H1 (cell line): ENCODE data around the gene RRBP1. TPM values are rescaled to one million over a fixed set of nuclear protein-coding genes. Genes with fewer than 3 reads are reported as not detected.

ENCODE experiments used
- CTCF ChIA-PET: fragments of 300-600 bp; sonication (Branson Sonifier 250); formaldehyde crosslinking; loops from one replicate; lab custom pipeline; 2021; ENCODE audit not compliant: partially characterized antibody; lab: Charles Lee
- POLR2A ChIA-PET: fragments of 300-600 bp; sonication (Branson Sonifier 250); formaldehyde crosslinking; loops from one replicate; lab custom pipeline; 2021; ENCODE audit warnings: inconsistent platforms; ENCODE audit not compliant: partially characterized antibody; lab: Charles Lee
- DNase-seq, 2 experiments: peaks; one replicate each; pipeline versions ENCODE4 v3.0.0 to v3.0.0-alpha.2; 2010 to 2022; ENCODE audit warnings: low spot score in 2 of 2, low read depth in 1 of 2, mixed read lengths in 1 of 2
- FAIRE-seq: peaks from 2 replicates; lab custom pipeline; 2011; peaks lifted over from hg19 to GRCh38; lab: Jason Lieb, UNC
- H2AFZ ChIP-seq: 2 replicates; pipeline ENCODE4 v1.8.1; 2012; ENCODE audit warnings: low read length, inconsistent platforms
- H2AK5ac ChIP-seq: 2 replicates; pipeline ENCODE4 v1.6.1; 2013; ENCODE audit warnings: low read depth, low read length
- H2BK120ac ChIP-seq: replicated peaks from 2 replicates; pipeline ENCODE3; 2013; ENCODE audit warnings: low read depth, low read length, inconsistent platforms
- H2BK12ac ChIP-seq: 2 replicates; pipeline ENCODE4 v1.6.1; 2013; ENCODE audit warnings: low read depth, low read length
- H2BK15ac ChIP-seq: 2 replicates; pipeline ENCODE4 v1.6.1; 2013; ENCODE audit warnings: low read length
- H2BK20ac ChIP-seq: 2 replicates; pipeline ENCODE4 v1.6.1; 2013; ENCODE audit warnings: low read length
- H2BK5ac ChIP-seq: 2 replicates; pipeline ENCODE4 v1.6.1; 2013; ENCODE audit warnings: low read depth, low read length
- H3K14ac ChIP-seq: 2 replicates; pipeline ENCODE4 v1.6.1; 2013; ENCODE audit warnings: inconsistent platforms; ENCODE audit not compliant: insufficient read length
- H3K18ac ChIP-seq: 2 replicates; pipeline ENCODE4 v1.6.1; 2013; ENCODE audit warnings: low read length; ENCODE audit errors: extremely low read depth
- H3K23ac ChIP-seq: 2 replicates; pipeline ENCODE4 v1.6.1; 2013; ENCODE audit warnings: inconsistent platforms; ENCODE audit not compliant: insufficient read length
- H3K23me2 ChIP-seq: 2 replicates; pipeline ENCODE4 v1.6.1; 2013; ENCODE audit warnings: low read depth, low read length
- H3K27ac ChIP-seq: 2 replicates; pipeline ENCODE4 v1.6.1; 2011; ENCODE audit warnings: low read depth, low read length, inconsistent platforms
- H3K27me3 ChIP-seq, 4 experiments: replicated peaks in 1 of 4; 1 replicate in 1 of 4; 2 replicates in 3 of 4; pipeline versions ENCODE4 v1.6.1 to v1.8.1; 2011 to 2013; ENCODE audit warnings: low read length in 3 of 4, mild to moderate bottlenecking in 3 of 4, inconsistent platforms in 2 of 4, mixed read lengths in 2 of 4, moderate library complexity in 1 of 4; ENCODE audit not compliant: control insufficient read depth in 3 of 4, insufficient read depth in 3 of 4; ENCODE audit errors: extremely low read depth in 1 of 4
- H3K36me3 ChIP-seq, 4 experiments: 2 replicates each; pipeline versions ENCODE4 v1.6.1 to v1.8.1; 2011 to 2013; ENCODE audit warnings: mild to moderate bottlenecking in 4 of 4, low read length in 3 of 4, moderate library complexity in 2 of 4, control low read depth in 1 of 4, inconsistent platforms in 1 of 4; ENCODE audit not compliant: insufficient read depth in 4 of 4, control insufficient read depth in 2 of 4
- H3K4ac ChIP-seq: replicated peaks from 2 replicates; pipeline ENCODE3; 2013; ENCODE audit warnings: low read length, low read depth, mixed read lengths, inconsistent platforms; ENCODE audit not compliant: insufficient read length
- H3K4me1 ChIP-seq, 4 experiments: replicated peaks in 1 of 4; 1 replicate in 1 of 4; 2 replicates in 3 of 4; pipeline versions ENCODE4 v1.6.1 to v1.8.1; 2011 to 2013; ENCODE audit warnings: low read length in 3 of 4, inconsistent platforms in 2 of 4, mixed read lengths in 1 of 4; ENCODE audit not compliant: insufficient read depth in 4 of 4, control insufficient read depth in 3 of 4
- H3K4me2 ChIP-seq, 2 experiments: 2 replicates each; pipeline versions ENCODE4 v1.6.1 to v1.8.1; 2011 to 2013; ENCODE audit warnings: low read depth in 2 of 2, low read length in 2 of 2, control low read depth in 1 of 2, inconsistent platforms in 1 of 2, mild to moderate bottlenecking in 1 of 2; ENCODE audit not compliant: insufficient read depth in 1 of 2
- H3K4me3 ChIP-seq, 4 experiments: fragments of 200-600, 300-600 bp in 1 of 4; sonication (generic), shearing (Covaris generic), sonication (Bioruptor Twin) in 1 of 4; 2 replicates each; pipeline versions ENCODE4 v1.5.1 to v1.8.1; 2011 to 2016; ENCODE audit warnings: low read length in 4 of 4, low read depth in 3 of 4, control low read depth in 2 of 4, inconsistent platforms in 2 of 4, mild to moderate bottlenecking in 2 of 4, mixed read lengths in 1 of 4, moderate library complexity in 1 of 4; ENCODE audit not compliant: insufficient read depth in 2 of 4; ENCODE audit errors: extremely low read depth in 1 of 4
- H3K56ac ChIP-seq: replicated peaks from 2 replicates; pipeline ENCODE3; 2013; ENCODE audit warnings: low read depth, mild to moderate bottlenecking, mixed read lengths, low read length, inconsistent platforms; ENCODE audit not compliant: insufficient read length
- H3K79me1 ChIP-seq: 2 replicates; pipeline ENCODE4 v1.6.1; 2013; ENCODE audit warnings: low read depth, low read length, control low read depth
- H3K79me2 ChIP-seq, 2 experiments: 2 replicates each; pipeline versions ENCODE4 v1.6.1 to v1.8.1; 2012 to 2013; ENCODE audit warnings: low read length in 2 of 2, mild to moderate bottlenecking in 2 of 2, inconsistent platforms in 1 of 2; ENCODE audit not compliant: insufficient read depth in 2 of 2, control insufficient read depth in 1 of 2
- H3K9ac ChIP-seq, 4 experiments: replicated peaks in 1 of 4; 1 replicate in 1 of 4; 2 replicates in 3 of 4; pipeline versions ENCODE4 v1.6.1 to v1.8.1; 2011 to 2013; ENCODE audit warnings: low read depth in 3 of 4, low read length in 3 of 4, control low read depth in 2 of 4, mild to moderate bottlenecking in 2 of 4, moderate library complexity in 2 of 4, inconsistent platforms in 1 of 4; ENCODE audit errors: extremely low read depth in 1 of 4
- H3K9me3 ChIP-seq, 2 experiments: 2 replicates each; pipeline versions ENCODE4 v1.6.1 to v1.8.1; 2012 to 2013; ENCODE audit warnings: mild to moderate bottlenecking in 2 of 2, moderate library complexity in 2 of 2, control low read depth in 1 of 2, inconsistent platforms in 1 of 2, low read depth in 1 of 2, low read length in 1 of 2, mixed read lengths in 1 of 2; ENCODE audit not compliant: insufficient read depth in 2 of 2
- H4K20me1 ChIP-seq, 2 experiments: replicated peaks in 1 of 2; 2 replicates each; pipeline versions ENCODE3 to v1.8.1; 2011 to 2013; ENCODE audit warnings: inconsistent platforms in 2 of 2, low read length in 2 of 2, mild to moderate bottlenecking in 1 of 2; ENCODE audit not compliant: insufficient read depth in 2 of 2, control insufficient read depth in 1 of 2
- H4K5ac ChIP-seq: 2 replicates; pipeline ENCODE4 v1.6.1; 2013; ENCODE audit warnings: low read length, low read depth, mixed read lengths, inconsistent platforms; ENCODE audit not compliant: insufficient read length
- H4K8ac ChIP-seq: 2 replicates; pipeline ENCODE4 v1.8.0; 2013; ENCODE audit warnings: mild to moderate bottlenecking, moderate library complexity, low read length, inconsistent platforms; ENCODE audit not compliant: insufficient read depth; ENCODE audit errors: extremely low read depth
- H4K91ac ChIP-seq: replicated peaks from 2 replicates; pipeline ENCODE3; 2013; ENCODE audit warnings: low read length, mixed read lengths, inconsistent platforms; ENCODE audit not compliant: insufficient read length
- ATF2 ChIP-seq: IDR thresholded peaks from 2 replicates; pipeline ENCODE4 v1.6.1; 2012; ENCODE audit warnings: low read length, inconsistent platforms
- ATF3 ChIP-seq: IDR thresholded peaks from 2 replicates; pipeline ENCODE4 v1.6.1; 2011; ENCODE audit warnings: low read depth, mild to moderate bottlenecking, low read length; ENCODE audit not compliant: insufficient read depth
- HDAC6 ChIP-seq: IDR thresholded peaks from one replicate; pipeline ENCODE4 v1.7.1; 2012; ENCODE audit warnings: low read depth, mild to moderate bottlenecking, inconsistent platforms, low read length, moderate library complexity
- KDM5A ChIP-seq: fragments of 200-600 bp; IDR thresholded peaks from 2 replicates; pipeline ENCODE4 v1.7.1; 2012; ENCODE audit warnings: mild to moderate bottlenecking, low read length, inconsistent platforms, mixed read lengths
- RBBP5 ChIP-seq: IDR thresholded peaks from 2 replicates; pipeline ENCODE4 v1.7.1; 2012; ENCODE audit warnings: low read depth, mild to moderate bottlenecking, inconsistent platforms, low read length, moderate library complexity, borderline replicate concordance
- SP2 ChIP-seq: IDR thresholded peaks from 2 replicates; pipeline ENCODE4 v1.6.1; 2012; ENCODE audit warnings: mild to moderate bottlenecking, low read length, inconsistent platforms
- SUZ12 ChIP-seq: fragments of 200-600 bp; sonication (generic); IDR thresholded peaks from 2 replicates; pipeline ENCODE4 v1.6.1; 2012; ENCODE audit warnings: mild to moderate bottlenecking, inconsistent platforms, low read length, moderate library complexity, mixed read lengths
- TCF12 ChIP-seq: IDR thresholded peaks from 2 replicates; pipeline ENCODE4 v1.6.1; 2011; ENCODE audit warnings: low read depth, mild to moderate bottlenecking, low read length
- USF2 ChIP-seq: IDR thresholded peaks from 2 replicates; pipeline ENCODE4 v1.6.1; 2011; ENCODE audit warnings: low read length, improper control_type of control experiment
- ZNF274 ChIP-seq: IDR thresholded peaks from 2 replicates; pipeline ENCODE4 v1.7.0; 2012; ENCODE audit warnings: low read length, borderline replicate concordance; ENCODE audit errors: extremely low read depth
- WGBS, 2 experiments: shearing (Covaris generic) in 1 of 2; methylation state at CpG; one replicate each; pipeline versions ENCODE4 v1.1.6 to v1.1.7; 2013 to 2015; ENCODE audit warnings: low lambda C conversion rate in 2 of 2, mixed read lengths in 2 of 2, inconsistent platforms in 1 of 2, low coverage in 1 of 2, missing lambda C conversion rate in 1 of 2; ENCODE audit not compliant: insufficient replicate concordance in 2 of 2, insufficient coverage in 1 of 2, insufficient read length in 1 of 2; ENCODE audit errors: extremely low coverage in 1 of 2, missing lambda C conversion rate in 1 of 2; 5-methylcytosine and 5-hydroxymethylcytosine counted together
- polyA plus RNA-seq, 7 experiments: library from polyadenylated mRNA; depleted of rRNA in 3 of 7; stranded (reverse) in 5 of 7; unstranded in 2 of 7; fragments of >200 nt in 5 of 7; fragments of 200-250 nt in 2 of 7; gene quantifications; 1 replicate in 5 of 7; 2 replicates in 1 of 7; 4 replicates in 1 of 7; pipeline versions ENCODE4 v1.2.1 to v1.2.3, GENCODE V29; 2011 to 2013; ENCODE audit warnings: missing spikeins in 2 of 7, mixed read lengths in 2 of 7
- total RNA-seq: library from RNA; stranded (reverse); fragmentation: NEBNext Ultra II Directional; extraction: Animal tissue kit (Norgen Biotek cat#: 25700); gene quantifications from 2 replicates; pipeline ENCODE4 v1.2.1, GENCODE V29; 2021

Gene RRBP1
- total and polyA plus RNA-seq, 2 of the 8 experiments (the other 6 are each of a cell fraction or from before 2014, with no cell fraction given): 15.9 to 157 TPM

GRCh38 chr20:17712708-17713107 is 30.7 kb upstream of the RRBP1 start:
- H3K4me3 ChIP-seq: no peak overlapping the region
- H4K20me1 ChIP-seq: no peaks in the 10 kb centered on the region
- H2BK20ac ChIP-seq: no peak overlapping the region
- no peaks in the 10 kb centered on the region for H3K36me3 ChIP-seq
- ChIA-PET CTCF (interaction anchor here (0.9 to 1.1 kb wide), 2 partner anchors 46 to 200 kb away, joined by 3 to 4 read pairs; no protein-coding TSS in a partner anchor), POLR2A (no interaction called here)
- H3K4ac ChIP-seq: no peak overlapping the region
- H3K27ac ChIP-seq: no peak overlapping the region
- H4K91ac ChIP-seq: no peak overlapping the region
- H3K23ac ChIP-seq: no peak overlapping the region
- no peak overlapping the region for H2BK15ac ChIP-seq
- WGBS, 2 experiments: 87% methylated on average over 6 of the region's 6 CpGs; no CpG with 5 or more reads in 1 of the 2 experiments
- no peak overlapping the region for H4K8ac ChIP-seq
- DNase-seq: no peak
- H2BK5ac ChIP-seq: no peak overlapping the region
- H3K9me3 ChIP-seq: no peaks in the 10 kb centered on the region
- no peak overlapping the region for H2AFZ ChIP-seq
- H3K18ac ChIP-seq: no peak overlapping the region
- H3K79me2 ChIP-seq: no peaks in the 10 kb centered on the region
- TF ChIP-seq TCF12 (no peak), ZNF274 (no peak), ATF2 (no peak), USF2 (no peak), ATF3 (no peak), SP2 (no peak), RBBP5 (no peak), SUZ12 (no peak), KDM5A (no peak), HDAC6 (no peak)
- no peak overlapping the region for H2AK5ac ChIP-seq
- H2BK12ac ChIP-seq: no peak overlapping the region
- peaks cover 2 to 12% (median 7%) of the 10 kb centered on the region in 4 experiments for H3K4me1 ChIP-seq
- no peaks in the 10 kb centered on the region for H3K79me1 ChIP-seq
- H4K5ac ChIP-seq: no peak overlapping the region
- no peaks in the 10 kb centered on the region for H3K23me2 ChIP-seq
- no peak overlapping the region for H3K9ac ChIP-seq
- no peak for FAIRE-seq
- H3K56ac ChIP-seq: no peak overlapping the region
- H3K4me2 ChIP-seq: no peak overlapping the region
- H3K27me3 ChIP-seq: no peaks in the 10 kb centered on the region
- no peak overlapping the region for H3K14ac ChIP-seq
- no peak overlapping the region for H2BK120ac ChIP-seq
